MM.1S (cell line): Measurements from ENCODE around the gene HMX2.

Experiments
- EZH2 ChIP-seq: fragments of 300-600 bp; sonication (generic); optimal IDR thresholded peaks from 2 replicates; pipeline ENCODE3; 2017; ENCODE audit warnings: low read depth, mild to moderate bottlenecking, antibody characterized with exemption, low read length, mixed read lengths
- EZH2phosphoT487 ChIP-seq: fragments of 300-600 bp; sonication (generic); IDR thresholded peaks from 2 replicates; pipeline ENCODE4 v1.6.1; 2018; ENCODE audit warnings: antibody characterized with exemption, low read length
- TF ChIP-seq, protein P1 (sequence below): fragments of 300-600 bp; sonication (generic); IDR thresholded peaks from 2 replicates; pipeline ENCODE4 v1.5.1; 2016; ENCODE audit warnings: antibody characterized with exemption, low read length, mixed read lengths

DNA sequence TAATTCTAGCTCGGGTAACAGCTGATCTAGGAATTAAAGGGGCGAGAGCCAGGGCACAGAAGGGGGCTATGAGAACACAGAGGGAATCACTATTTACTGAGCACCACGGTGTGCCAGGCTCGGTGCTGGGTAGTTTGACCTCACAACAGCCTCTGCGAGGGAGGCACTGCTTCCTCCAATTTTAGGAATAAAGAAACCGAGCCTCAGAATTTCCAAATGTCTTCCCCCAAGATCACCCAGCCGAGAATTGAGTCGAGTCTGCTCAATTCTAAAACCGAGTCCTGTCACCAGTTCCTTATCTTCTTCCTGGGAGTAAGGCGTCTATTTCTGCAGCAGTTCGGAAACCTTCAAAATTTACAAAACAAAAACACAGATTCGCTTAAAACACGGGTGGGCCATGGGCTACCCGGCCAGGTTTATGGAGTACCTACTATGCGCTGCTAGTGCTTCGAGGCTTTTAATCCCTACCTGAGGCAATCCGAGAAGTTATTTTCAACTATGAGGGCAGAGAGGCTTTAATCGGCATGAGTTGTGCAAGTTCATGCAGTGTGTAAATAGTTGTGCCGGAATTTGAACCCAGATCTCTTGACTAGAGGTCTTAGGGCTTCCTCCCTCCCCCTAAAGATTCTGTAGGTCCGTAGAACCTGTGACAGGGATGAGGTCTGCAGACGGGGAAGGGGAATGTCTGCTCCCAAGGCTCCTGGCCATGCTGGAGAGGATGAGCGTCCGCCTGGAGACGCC, 872 bp upstream of the HMX2 start:
- TF ChIP-seq, protein P1, sequence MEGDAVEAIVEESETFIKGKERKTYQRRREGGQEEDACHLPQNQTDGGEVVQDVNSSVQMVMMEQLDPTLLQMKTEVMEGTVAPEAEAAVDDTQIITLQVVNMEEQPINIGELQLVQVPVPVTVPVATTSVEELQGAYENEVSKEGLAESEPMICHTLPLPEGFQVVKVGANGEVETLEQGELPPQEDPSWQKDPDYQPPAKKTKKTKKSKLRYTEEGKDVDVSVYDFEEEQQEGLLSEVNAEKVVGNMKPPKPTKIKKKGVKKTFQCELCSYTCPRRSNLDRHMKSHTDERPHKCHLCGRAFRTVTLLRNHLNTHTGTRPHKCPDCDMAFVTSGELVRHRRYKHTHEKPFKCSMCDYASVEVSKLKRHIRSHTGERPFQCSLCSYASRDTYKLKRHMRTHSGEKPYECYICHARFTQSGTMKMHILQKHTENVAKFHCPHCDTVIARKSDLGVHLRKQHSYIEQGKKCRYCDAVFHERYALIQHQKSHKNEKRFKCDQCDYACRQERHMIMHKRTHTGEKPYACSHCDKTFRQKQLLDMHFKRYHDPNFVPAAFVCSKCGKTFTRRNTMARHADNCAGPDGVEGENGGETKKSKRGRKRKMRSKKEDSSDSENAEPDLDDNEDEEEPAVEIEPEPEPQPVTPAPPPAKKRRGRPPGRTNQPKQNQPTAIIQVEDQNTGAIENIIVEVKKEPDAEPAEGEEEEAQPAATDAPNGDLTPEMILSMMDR, result no peak
- no peak for TF ChIP-seq EZH2
- no peak for TF ChIP-seq EZH2phosphoT487
